Mucosa of descending colon (tissue), 3 donors: Measurements from ENCODE around the gene ABCA10. TPM values are rescaled to one million over a fixed set of nuclear protein-coding genes. Genes with fewer than 3 reads are reported as not detected.
"Not testable (repeated sequence)": the region's sequence is repeated elsewhere in the genome, so short reads cannot be mapped to it uniquely, and the experiment has no call there.

Source experiments
- ATAC-seq: fragments of 200-7000 bp; cut with Tn5 transposase; one replicate; pipeline ENCODE4 v1.9.1; 2020; ENCODE audit warnings: mild to moderate bottlenecking, moderate library complexity
- DNase-seq, 3 donors: peaks; one replicate each; pipeline ENCODE4 v3.0.0-alpha.2; 2020
- H3K36me3 ChIP-seq: fragments of 200-600 bp; one replicate; pipeline ENCODE4 v1.8.0; 2021; ENCODE audit warnings: low read depth, mild to moderate bottlenecking
- H3K4me1 ChIP-seq: fragments of 200-600 bp; one replicate; pipeline ENCODE4 v1.8.0; 2021; ENCODE audit warnings: low read depth, mild to moderate bottlenecking
- H3K4me3 ChIP-seq: fragments of 200-600 bp; one replicate; pipeline ENCODE4 v1.8.0; 2021; ENCODE audit warnings: mild to moderate bottlenecking
- H3K9me3 ChIP-seq: fragments of 200-600 bp; one replicate; pipeline ENCODE4 v1.8.0; 2021; ENCODE audit warnings: mild to moderate bottlenecking
- intact Hi-C, 2 donors: fragments of 100-400 bp; cut with DNase I in 1 of 2; cut with micrococcal nuclease in 1 of 2; formaldehyde crosslinking; loops; one replicate each; pipeline versions ENCODE4 v1.11.0 to v1.11.1; 2022; cut with DNase I, micrococcal nuclease
- long read RNA-seq, 2 donors: library from polyadenylated mRNA; unstranded; transcript quantifications; one replicate each; pipeline ENCODE4 v2.0.0, GENCODE V29; 2019 to 2021
- total RNA-seq, 3 donors: library from RNA; stranded (reverse); fragmentation: NEBNext Ultra II Directional in 2 of 3; extraction: Animal tissue kit (Norgen Biotek cat#: 25700) in 2 of 3; gene quantifications; one replicate each; pipeline versions ENCODE4 v1.2.1 to v1.2.4, GENCODE V29; 2021 to 2023
- TF ChIP-seq, protein P1 (sequence below): fragments of 200-600 bp; IDR thresholded peaks from one replicate; pipeline ENCODE4 v1.8.0; 2022; ENCODE audit warnings: antibody characterized with exemption, mild to moderate bottlenecking
- donor health status: DM: no; HTN: no; CAD: no; lungs with moderate emphysema.
- donor health status: DM: no; HTN: no; CAD: no.
- donor health status: DM: no; HTN: yes; CAD: no.

ABCA10 gene
- total RNA-seq = 10 to 100 TPM in 1 of 3 donors, 1 to 10 TPM in 2; 3.1 to 14.2 (median 6.1) TPM
- long read RNA-seq, donor 1 = 0 reads
- long read RNA-seq, donor 2 = 0 reads

GRCh38 chr17:69228576-69228975, at the start of gene ABCA10:
ABCA10 (minus strand) TSS chr17:69228824; CDS start chr17:69225358, 3,466 bp downstream.
- H3K4me3 ChIP-seq = no peak within 1 kb of the TSS
- no peaks in the 10 kb centered on the region for H3K4me1 ChIP-seq
- peaks cover 7% of the 10 kb centered on the region for H3K9me3 ChIP-seq
- TF ChIP-seq, protein P1, sequence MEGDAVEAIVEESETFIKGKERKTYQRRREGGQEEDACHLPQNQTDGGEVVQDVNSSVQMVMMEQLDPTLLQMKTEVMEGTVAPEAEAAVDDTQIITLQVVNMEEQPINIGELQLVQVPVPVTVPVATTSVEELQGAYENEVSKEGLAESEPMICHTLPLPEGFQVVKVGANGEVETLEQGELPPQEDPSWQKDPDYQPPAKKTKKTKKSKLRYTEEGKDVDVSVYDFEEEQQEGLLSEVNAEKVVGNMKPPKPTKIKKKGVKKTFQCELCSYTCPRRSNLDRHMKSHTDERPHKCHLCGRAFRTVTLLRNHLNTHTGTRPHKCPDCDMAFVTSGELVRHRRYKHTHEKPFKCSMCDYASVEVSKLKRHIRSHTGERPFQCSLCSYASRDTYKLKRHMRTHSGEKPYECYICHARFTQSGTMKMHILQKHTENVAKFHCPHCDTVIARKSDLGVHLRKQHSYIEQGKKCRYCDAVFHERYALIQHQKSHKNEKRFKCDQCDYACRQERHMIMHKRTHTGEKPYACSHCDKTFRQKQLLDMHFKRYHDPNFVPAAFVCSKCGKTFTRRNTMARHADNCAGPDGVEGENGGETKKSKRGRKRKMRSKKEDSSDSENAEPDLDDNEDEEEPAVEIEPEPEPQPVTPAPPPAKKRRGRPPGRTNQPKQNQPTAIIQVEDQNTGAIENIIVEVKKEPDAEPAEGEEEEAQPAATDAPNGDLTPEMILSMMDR = no peak
- no peaks in the 10 kb centered on the region for H3K36me3 ChIP-seq
- intact Hi-C loops = no loop called here
- ATAC-seq (no peak), DNase-seq (no peak)

DNA sequence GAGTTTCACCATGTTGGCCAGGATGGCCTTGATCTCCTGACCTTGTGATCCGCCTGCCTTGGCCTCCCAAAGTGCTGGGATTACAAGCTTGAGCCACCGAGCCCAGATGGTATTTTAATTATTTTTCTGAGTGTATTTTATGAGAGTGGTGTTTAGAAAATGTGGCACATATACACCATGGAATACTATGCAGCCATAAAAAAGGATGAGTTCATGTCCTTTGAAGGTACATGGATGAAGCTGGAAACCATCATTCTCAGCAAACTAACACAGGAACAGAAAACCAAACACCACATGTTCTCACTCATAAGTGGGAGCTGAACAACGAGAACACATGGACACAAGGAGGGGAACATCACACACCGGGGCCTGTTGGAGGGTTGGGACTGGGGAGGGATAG, 47.7 kb upstream of the ABCA10 start:
- ATAC-seq, H3K4me1 ChIP-seq, H3K36me3 ChIP-seq, intact Hi-C loops, H3K9me3 ChIP-seq, H3K4me3 ChIP-seq, DNase-seq: not testable (repeated sequence)

DNA sequence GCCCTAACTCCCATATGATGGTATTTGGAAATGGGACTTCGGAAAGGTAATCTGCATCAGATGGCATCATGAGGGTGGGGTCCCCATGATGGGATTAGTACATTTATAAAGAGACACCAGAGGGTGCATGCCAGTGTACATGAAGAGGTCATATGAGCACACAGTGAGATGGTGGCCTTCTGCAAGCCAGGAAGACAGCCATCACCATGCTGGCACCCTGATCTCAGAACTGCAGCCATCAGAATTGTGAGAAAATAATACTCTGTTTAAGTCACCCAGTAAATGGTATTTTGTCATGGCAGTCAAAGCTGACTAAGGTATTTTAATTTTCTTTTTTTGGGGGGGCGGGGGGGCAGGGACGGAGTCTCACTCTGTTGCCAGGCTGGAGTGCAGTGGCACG, 47.1 kb upstream of the ABCA10 start:
- H3K4me3 ChIP-seq = no peak overlapping the region
- TF ChIP-seq, protein P1 = no peak
- intact Hi-C loops = no loop called here

DNA sequence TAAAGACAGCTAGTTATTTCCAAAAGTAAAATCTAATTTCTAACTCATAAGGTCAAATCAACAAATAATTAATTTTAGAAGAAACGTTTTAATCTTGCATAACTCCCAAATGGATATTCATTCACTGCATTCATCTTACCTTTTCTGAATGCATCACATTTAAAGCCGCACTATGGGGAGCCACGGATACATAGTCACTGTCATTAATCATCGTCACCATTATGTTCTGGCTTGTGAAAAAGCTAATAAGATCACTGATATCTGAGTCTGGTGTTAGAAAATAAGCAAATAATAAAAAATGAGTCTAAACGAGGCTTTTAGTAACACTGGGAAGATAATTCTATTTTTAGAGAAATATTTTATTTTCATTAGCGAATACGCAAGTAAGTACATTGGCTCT, 42.4 kb upstream of the ABCA10 start:
- H3K36me3 ChIP-seq = no peaks in the 10 kb centered on the region

More for the DNA sequence above, 47.1 kb upstream of the ABCA10 start:
- no peak for ATAC-seq
- Histone ChIP-seq H3K4me1 (no peaks in the 10 kb centered on the region), H3K36me3 (no peaks in the 10 kb centered on the region), H3K9me3 (no peaks in the 10 kb centered on the region)
- DNase-seq = no peak

GRCh38 chr17:69269131-69269998, 40.7 kb upstream of the ABCA10 start:
- TF ChIP-seq, protein P1 = no peak
- Histone ChIP-seq H3K4me3 (no peak overlapping the region), H3K9me3 (no peaks in the 10 kb centered on the region), H3K4me1 (no peaks in the 10 kb centered on the region), H3K36me3 (no peaks in the 10 kb centered on the region)
- no peak for ATAC-seq
- intact Hi-C loops = no loop called here
- DNase-seq = no peak

More for the DNA sequence above, 42.4 kb upstream of the ABCA10 start:
- TF ChIP-seq, protein P1 = no peak
- no peak for DNase-seq
- ATAC-seq = no peak
- H3K4me3 ChIP-seq = no peak overlapping the region
- intact Hi-C loops = no loop called here
- H3K9me3 ChIP-seq = no peaks in the 10 kb centered on the region
- no peaks in the 10 kb centered on the region for H3K4me1 ChIP-seq

DNA sequence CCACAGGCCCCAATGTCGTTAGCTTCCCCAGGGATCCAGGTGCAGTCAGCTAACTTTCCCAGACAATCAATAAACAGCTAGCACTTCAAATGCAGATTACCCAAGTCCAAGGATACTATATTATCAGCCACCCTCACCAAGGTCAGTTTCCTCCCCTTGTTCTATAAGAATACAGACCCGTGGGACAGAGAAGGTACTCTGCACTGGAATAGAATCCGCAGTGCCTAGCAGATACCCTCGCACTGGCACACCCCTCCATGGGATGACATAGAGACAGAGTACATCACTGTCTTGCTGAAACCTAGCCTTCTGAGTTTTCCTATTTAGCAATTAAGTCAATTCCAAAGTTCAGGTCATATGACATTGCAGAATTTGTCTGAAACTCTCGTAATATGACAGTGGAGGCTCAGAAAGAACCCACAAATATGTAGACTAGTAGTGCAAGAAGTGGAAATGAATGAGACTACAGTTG, 40.0 kb upstream of the ABCA10 start:
- Histone ChIP-seq H3K4me3 (no peak overlapping the region), H3K36me3 (no peaks in the 10 kb centered on the region), H3K9me3 (no peaks in the 10 kb centered on the region), H3K4me1 (no peaks in the 10 kb centered on the region)
- TF ChIP-seq, protein P1 = no peak
- ATAC-seq (no peak), DNase-seq (no peak)
- intact Hi-C loops = no loop called here
